ENCODE data around the gene ELF5. TPM values are rescaled to one million over a fixed set of nuclear protein-coding genes. Genes with fewer than 3 reads are reported as not detected.

ELF5 gene
- total and polyA plus RNA-seq, 10 of the 15 experiments (the other 5 are each of a cell fraction or from before 2014, with no cell fraction given), result not detected

- H2AFZ ChIP-seq (ENCODE audit: control insufficient read depth, low read depth, low read length), result no peak overlapping the region
- CTCF ChIA-PET, result interaction anchor here (1.6 kb wide), 1 partner anchor 18 kb away, joined by 3 read pairs; no protein-coding TSS in a partner anchor
- no peak overlapping the region for H3K4me3 ChIP-seq
- no peak overlapping the region for H3K27ac ChIP-seq (ENCODE audit: control insufficient read depth, insufficient read depth)
- ATAC-seq, result no peak
- 34% methylated on average over 4 of the region's 4 CpGs for WGBS (ENCODE audit: insufficient coverage, insufficient replicate concordance, low lambda C conversion rate, missing lambda C conversion rate)
- no peaks in the 10 kb centered on the region for H3K79me2 ChIP-seq (ENCODE audit: control insufficient read depth, insufficient read depth, low read length)
- in situ Hi-C loops (cut with MboI), result loop anchor here (25.0 kb wide), 1 partner anchor 315 kb away; no protein-coding TSS in a partner anchor
- intact Hi-C loops (cut with micrococcal nuclease; ENCODE audit: unreplicated experiment), result no loop called here
- RAD21 ChIA-PET (ENCODE audit: unreplicated experiment), result no interaction called here
- no peak overlapping the region for H3K4me2 ChIP-seq (ENCODE audit: control insufficient read depth, insufficient read depth)
- no peak for FAIRE-seq
- DNase-seq (ENCODE audit: low read depth, low spot score), result no peak
- no peaks in the 10 kb centered on the region for H3K36me3 ChIP-seq (ENCODE audit: control insufficient read depth in 2 of 2, insufficient read depth in 2 of 2, low read length in 1 of 2)
- no peaks in the 10 kb centered on the region for H3K27me3 ChIP-seq (replicated peaks in 1 of 2; ENCODE audit: control insufficient read depth in 2 of 2, insufficient read depth in 2 of 2, low read length in 1 of 2)
- H4K20me1 ChIP-seq (ENCODE audit: control insufficient read depth, insufficient read depth), result no peaks in the 10 kb centered on the region
- no peaks in the 10 kb centered on the region for H3K4me1 ChIP-seq (ENCODE audit: control insufficient read depth, insufficient read depth, low read length)
- H3K9ac ChIP-seq (ENCODE audit: control insufficient read depth, insufficient read depth, low read length), result no peak overlapping the region
- SMC1A ChIA-PET (ENCODE audit: uncharacterized antibody, unreplicated experiment), result no interaction called here
- POLR2A ChIA-PET, result interaction anchor here (0.6 kb wide), 1 partner anchor 414 kb away, joined by 3 read pairs; no protein-coding TSS in a partner anchor
- no TSS peak for BruUV-seq (replicated peaks)
- no peaks in the 10 kb centered on the region for H3K9me3 ChIP-seq (replicated peaks; ENCODE audit: control insufficient read depth, insufficient read depth, low read length)
- TF ChIP-seq POLR2AphosphoS5 (IDR thresholded peaks at IDR 0.05; ENCODE audit: low read length) (no peak), RAD51 (IDR thresholded peaks at IDR 0.05) (no peak), EED (IDR thresholded peaks at IDR 0.05; ENCODE audit: low read depth) (no peak), RFX5 (IDR thresholded peaks at IDR 0.05; ENCODE audit: low read depth, low read length) (no peak), NR2F1 (conservative IDR thresholded peaks at IDR 0.05) (no peak), BCLAF1 (IDR thresholded peaks at IDR 0.05) (no peak), ZNF384 (IDR thresholded peaks at IDR 0.05; ENCODE audit: borderline replicate concordance, low read depth, low read length) (no peak), SPI1 (IDR thresholded peaks at IDR 0.05; ENCODE audit: borderline replicate concordance, insufficient read depth, low read depth, low read length) (no peak), LARP7 (IDR thresholded peaks at IDR 0.05) (no peak), SIN3A (IDR thresholded peaks at IDR 0.05; ENCODE audit: low read depth, low read length) (no peak), WRNIP1 (IDR thresholded peaks at IDR 0.05; ENCODE audit: borderline replicate concordance, low read depth, low read length) (no peak), CBX5 (IDR thresholded peaks at IDR 0.05; ENCODE audit: low read depth) (no peak), IRF5 (IDR thresholded peaks at IDR 0.05; ENCODE audit: borderline replicate concordance) (no peak), IRF4 (IDR thresholded peaks at IDR 0.05; ENCODE audit: low read depth, low read length) (no peak)
These were observed 36.7 kb downstream of the ELF5 start for GRCh38 chr11:34476849-34477248.
